Amygdala (tissue), 56 donors: Measurements from ENCODE around the gene RPS21.

Experiments used
- DNase-seq, 56 donors: peaks; one replicate each; lab custom pipeline; 2025; lab: John Stamatoyannopoulos, UW

RPS21 gene

DNA sequence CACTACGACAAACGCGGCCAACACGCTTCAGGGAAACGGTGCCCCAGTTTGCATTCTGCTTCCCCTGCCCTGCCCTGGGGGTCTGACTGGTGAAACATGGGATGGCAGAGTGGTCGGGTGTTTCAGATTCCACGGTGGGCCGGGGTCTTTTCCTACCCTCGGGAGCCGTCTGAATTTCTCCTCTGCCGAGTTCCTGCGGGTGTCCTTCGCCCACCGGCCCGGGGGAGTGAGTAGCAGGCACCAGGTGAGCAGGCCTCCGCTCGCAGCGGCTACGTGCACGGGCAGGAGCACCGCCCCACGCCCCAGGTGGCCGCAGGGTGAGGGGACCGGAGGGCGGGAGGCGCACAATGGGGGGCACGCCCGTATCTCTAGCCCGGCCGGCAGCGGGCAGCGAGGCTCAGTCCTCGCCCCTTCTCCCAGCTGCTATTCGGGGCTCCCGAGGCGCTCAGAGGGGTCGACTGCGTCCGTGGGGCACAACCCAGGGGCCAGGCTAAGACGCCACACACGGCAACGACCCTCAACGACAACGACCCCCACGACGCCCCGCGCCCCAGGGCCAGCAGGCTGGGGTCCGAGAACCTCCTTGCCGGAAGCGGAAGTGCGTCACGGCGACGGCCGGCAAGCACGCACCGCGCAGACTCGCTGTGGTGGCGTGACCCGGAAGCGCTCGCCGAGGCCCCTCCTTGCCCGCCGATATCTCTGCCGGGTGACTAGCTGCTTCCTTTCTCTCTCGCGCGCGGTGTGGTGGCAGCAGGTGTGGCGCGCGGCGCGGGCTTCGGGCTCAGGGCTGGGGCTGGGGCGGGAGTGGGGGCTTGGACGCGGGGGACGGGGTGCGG is at the start of gene RPS21:
Gene RPS21 (plus strand): TSS at position 721 of the 836 bp plus-strand sequence. CDS start 236 bp downstream, outside the sequence.
- peak; percentile 31 to 93 (median 83) for DNase-seq

DNA sequence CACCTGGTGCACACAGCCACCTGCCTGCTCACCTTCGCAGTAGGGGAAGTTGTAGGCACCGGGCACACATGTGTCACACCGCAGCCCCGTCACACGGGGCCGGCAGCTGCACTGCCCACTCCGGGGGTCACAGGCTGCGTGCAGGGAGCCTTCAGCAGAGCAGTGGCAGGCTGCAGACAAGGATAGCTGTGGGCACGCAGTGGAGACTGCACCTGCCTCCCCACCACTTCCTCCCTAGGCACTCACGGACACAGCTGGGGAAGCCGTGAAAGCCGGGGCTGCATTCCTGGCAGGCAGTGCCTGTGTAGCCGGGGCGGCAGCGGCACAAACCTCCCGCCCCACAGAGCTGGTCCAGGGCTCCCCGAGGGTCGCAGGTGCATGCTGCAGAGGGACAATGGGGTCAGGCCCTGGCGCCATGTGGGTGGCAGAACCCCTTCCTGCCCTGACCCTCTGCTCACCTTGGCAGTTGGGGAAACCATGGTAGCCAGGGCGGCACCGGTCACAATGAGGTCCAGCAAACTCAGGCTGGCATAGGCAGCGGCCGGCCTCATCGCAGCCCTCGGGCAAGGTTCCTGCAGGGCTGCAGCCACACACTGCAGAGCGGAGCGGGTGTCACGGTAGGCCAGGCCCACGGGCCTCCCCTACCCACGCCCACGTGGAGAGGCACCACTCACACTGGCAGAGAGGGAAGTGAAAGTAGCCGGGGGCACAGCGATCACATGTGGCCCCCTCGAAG is 49.2 kb upstream of the RPS21 start:
- no peak for DNase-seq

DNA sequence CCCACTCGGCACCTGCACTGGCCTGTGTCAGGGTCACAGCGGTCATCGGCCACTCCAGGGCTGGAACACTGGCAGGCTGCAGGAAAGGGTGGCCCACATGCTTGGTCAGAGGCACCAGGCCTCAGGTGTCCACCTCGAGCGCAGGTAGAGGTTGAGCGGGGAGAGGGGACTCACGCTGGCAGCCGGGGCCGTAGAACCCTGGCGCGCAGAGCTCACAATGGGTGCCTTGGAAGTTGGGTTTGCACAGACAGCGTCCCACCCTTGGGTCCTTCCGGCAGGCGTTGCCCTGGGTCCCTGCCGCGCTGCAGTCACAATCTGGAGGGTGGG is 48.6 kb upstream of the RPS21 start:
- DNase-seq: no peak

DNA sequence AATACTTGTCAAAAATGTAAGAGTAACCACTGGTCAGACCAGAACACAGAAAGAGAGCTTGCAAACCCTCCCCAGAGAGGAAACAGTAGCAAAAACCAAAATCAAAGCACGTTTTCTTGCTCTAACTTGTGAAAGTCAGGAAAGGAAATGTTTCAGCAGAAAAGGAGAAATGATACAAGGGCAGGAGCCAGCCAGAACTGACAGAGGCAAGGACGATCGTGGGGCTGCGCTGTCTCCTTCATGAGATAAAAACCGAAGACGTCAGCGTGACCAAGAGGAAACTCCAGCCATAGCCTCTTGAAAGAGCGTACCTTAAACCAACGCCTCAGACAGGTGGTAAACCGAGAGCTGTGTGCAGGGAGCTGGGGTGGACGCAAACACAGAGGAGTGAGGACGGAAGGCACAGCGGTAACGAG is 47.2 kb upstream of the RPS21 start:
- DNase-seq: no peak

DNA sequence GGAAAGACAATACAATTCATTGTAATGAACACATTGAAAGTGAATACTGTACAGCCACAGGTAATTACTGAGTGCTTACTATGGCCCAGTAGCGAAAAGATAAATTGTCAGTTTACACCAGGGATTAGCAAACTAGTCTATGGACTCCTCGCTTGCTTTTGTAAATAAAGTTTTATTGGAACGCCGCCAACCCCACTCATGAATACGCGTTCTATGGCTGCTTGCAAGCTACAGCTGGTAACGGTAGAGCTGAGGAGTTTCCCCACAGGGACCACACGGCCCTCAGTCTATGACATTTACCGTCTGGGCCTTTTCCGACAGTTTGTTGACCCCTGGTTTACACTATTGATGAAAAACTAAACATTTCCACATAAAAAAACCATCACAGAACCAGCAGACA is 44.0 kb upstream of the RPS21 start:
- DNase-seq: no peak

DNA sequence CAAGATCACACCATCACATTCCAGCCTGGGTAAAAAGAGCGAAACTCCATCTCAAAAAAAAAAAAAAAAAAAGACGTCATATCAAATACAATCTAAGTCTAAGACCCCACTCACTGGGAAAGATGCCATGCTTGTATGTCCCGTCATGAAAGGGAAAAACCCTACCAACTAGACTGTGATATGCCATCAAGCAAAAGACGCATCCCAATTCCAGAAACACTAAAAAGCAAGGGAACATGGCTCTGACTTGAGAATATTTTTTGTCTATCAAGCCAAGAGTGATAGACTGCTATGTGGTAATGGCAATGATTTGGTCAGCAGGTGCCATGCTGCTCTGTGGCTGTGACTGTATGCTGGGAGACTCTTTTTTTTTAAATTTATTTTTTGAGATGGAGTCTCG is 42.8 kb upstream of the RPS21 start:
- DNase-seq: no peak

DNA sequence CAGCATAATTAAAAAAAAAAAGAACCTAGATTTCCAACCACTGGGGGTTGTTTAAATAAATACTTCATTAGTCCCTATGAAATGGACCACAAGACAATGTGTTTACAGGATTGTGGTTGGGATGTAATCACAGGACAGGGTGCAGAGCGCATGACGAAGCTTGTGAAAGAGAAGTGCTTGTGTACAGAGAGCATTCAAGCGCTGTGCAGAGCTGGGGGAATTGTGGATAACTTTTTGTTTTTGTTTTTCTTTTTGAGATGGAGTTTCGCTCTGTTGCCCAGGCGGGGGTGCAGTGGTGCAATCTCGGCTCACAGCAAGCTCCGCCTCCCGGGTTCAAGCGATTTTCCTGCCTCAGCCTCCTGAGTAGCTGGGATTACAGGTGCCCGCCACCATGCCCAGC is 42.1 kb upstream of the RPS21 start:
- no peak for DNase-seq

DNA sequence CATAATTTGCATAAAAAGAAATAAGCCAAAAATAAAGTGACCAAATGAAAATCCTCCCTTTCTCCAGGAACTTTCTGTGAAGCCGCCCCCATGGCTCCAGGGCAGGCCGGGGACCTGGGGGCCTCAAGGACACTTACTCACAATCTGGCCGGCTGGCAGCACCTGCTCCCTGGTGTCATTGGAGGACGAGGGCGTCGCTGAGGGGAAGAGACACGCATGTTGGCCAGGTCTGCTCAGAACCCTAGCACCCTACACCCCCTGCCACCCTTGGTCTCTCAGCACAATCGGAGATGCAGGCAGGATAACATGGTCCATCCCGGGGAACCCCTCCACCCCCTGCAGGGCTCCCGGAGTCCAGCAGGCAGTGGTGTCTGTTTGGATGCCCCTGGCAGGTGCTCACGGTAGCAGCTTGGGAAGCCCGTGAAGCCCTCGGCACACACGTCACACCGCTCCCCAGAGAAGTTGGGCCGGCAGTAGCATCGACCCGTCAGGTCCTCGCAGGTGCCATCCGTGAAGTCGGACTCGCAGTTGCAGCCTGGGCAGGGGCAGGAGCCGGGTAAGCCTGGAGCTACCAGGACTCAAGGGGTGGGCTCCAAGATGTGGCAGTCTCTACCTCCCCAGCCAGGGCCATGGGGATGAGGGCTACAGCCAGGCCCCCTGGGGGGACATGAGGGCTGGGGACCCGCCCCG is 41.1 kb upstream of the RPS21 start:
- DNase-seq: no peak

DNA sequence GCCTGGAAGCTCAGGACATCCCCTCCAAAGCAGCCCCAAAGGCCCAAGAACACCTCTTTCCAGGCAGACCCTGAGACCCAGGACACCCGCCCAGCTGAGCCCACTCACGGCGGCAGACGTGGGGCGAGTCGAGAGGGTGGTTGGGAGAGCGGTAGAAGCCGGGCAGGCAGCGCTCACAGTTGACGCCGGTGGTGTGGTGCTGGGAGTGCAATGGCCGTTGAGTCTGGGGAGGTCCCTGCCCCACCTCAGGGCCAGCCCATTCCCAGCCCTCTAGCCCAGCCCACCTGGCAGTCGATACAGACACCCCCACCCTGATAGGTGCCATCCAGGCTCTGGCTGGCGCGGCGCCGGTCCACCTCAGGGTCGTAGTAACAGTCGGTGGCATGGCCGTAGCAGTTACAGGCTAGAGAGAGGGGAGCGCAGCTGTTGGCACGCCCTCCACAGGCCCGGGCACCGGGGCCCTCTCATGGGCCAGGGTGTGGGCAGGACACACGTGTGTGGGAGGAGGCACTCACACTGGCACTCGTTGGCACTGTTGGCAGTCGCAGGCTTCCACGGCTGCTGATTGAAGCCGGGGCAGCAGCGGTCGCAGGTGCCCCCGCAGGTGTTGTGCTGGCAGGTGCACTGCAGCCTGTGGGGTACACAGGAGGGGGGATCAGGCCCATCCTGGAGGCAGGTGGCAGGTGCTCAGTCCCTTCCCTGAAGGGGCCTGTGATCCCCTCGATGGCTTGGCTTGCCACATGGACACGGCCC is 40.3 kb upstream of the RPS21 start:
- no peak for DNase-seq

DNA sequence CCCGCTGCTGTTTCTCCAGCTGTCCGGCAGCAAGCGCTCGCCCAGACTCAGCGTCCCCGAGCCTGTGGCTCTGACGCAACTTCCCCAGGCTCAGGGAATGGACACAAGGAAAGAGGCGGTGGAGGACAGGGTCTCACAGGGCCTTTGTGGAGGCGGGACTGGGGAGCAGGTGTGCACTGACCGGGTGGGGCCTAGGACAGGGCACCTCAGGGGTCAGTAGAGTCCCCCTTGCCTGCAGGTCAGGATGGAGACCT is 39.8 kb upstream of the RPS21 start:
- no peak for DNase-seq

DNA sequence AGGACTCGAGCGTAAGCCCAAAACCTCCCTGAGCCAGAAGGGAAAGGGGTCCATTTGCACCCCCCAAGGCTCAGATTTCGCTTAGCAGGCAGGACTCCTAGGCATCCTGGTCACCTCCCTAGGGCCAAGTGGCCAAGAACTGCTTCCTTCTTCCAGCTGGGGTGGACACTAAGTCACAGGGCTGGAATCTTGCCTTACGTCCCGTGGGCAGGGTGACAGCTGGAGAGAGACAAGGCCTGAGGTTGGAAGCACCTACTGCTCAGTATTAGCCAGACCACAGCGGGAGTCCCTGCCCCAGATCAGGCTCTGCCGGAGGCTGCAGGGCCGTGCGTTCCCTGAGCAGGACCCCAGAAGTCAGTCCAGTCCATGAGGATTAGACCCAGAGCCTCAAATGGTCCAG is 39.5 kb upstream of the RPS21 start:
- DNase-seq: no peak

DNA sequence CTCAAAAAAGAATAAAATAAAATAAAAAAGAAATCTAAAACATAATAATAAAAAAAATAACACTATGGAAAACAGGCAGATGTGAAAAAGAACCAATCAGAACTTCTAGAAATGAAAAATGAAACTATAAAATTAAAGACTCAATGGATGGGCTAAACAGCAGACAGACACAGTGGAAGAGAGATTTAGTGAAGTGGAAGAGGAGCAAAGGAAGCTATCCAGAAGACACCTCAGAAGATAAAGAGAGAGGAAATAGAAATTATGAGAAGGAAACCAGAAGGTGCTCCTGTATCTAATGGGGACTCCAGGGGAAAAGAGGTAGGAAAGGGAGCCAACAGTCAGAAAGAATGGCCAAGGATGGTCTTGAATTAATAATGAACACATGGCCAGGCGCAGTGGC is 38.3 kb upstream of the RPS21 start:
- no peak for DNase-seq

DNA sequence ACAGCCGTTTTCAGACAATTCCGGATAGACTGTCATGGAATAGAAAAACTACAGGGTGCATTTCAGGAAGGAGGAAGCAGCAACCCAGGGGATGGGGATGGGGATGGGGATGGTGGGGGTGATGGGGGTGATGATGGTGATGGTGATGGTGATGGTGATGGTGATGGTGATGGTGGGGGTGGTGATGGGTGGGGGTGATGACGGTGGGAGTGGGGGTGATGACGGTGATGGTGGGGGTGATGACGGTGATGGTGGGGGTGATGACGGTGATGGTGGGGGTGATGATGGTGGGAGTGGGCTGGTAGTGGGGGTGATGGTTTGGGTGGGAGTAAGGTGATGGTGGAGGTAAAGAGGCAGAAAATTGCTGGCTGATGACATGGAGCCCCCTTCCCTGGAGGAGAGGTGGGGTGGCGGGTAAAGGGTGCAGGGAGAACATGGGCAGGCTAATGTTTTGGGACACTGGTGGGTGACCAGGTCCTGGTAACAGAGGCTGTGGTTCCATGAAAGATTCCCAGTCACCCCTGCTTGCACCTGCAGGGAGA is 37.3 kb upstream of the RPS21 start:
- no peak for DNase-seq

DNA sequence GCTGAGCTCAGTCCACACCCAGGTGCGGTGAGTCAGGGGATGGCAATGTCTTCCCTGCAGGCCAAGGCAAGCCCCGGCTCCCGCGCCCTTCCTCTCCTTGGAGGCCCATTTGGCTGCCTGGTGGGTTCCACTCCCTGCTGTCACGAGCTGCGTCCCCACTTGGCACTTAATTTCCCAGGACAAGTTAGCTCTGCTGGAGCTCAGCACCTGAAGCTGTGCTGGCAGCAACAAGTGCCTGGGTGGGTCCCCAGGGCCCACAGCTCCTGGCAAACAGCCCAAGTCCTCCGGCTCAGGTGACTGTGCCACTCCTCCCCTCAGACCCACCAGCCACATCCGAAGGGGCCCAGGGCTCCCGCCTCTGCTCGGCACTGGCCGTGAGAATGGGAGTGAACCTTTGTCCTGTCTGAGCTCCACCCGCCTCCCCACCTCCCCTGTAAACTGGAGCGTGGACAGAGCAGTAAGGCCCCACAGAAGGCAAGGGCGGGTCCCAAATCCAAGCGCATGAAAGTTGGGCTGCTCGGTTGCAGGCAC is 36.7 kb upstream of the RPS21 start:
- no peak for DNase-seq

DNA sequence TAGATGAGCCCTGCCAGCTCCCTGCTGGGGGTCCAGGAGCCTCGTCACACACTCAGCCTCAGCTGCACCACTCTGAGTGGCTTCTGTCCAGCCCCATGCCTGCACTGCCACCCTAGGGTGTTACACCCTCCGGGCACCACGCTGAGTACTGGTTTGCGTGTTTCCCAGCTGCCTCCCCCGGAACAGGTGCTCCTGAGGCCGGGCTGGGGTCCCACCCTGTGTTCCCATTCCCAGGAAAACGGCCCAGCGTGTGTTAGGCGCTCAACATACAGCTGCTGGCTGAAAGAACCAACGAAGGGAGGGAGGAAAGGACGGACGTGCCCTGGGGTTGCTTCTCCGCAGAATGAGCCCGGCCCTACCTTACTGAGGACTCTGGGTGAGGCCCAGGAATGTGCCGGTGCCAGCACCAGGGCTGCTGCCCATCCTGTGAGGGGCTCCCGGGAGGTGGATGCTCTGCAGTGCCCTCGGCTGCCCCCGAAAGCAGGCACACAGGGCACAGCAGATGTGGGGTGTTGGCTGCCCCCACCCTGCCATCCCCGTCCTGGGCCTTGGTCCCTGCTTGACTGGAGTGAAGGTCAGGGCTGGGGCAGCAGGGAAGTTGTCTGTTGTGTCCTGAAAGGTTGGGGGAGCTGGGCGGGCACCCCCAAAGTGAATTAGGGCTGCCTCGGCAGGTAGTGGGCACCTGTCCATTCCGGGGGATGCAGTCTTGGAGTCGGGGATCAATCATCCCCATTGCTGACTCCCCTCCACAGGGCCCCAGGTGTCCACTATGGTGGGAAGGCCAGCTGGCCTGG is 36.1 kb upstream of the RPS21 start:
- no peak for DNase-seq

DNA sequence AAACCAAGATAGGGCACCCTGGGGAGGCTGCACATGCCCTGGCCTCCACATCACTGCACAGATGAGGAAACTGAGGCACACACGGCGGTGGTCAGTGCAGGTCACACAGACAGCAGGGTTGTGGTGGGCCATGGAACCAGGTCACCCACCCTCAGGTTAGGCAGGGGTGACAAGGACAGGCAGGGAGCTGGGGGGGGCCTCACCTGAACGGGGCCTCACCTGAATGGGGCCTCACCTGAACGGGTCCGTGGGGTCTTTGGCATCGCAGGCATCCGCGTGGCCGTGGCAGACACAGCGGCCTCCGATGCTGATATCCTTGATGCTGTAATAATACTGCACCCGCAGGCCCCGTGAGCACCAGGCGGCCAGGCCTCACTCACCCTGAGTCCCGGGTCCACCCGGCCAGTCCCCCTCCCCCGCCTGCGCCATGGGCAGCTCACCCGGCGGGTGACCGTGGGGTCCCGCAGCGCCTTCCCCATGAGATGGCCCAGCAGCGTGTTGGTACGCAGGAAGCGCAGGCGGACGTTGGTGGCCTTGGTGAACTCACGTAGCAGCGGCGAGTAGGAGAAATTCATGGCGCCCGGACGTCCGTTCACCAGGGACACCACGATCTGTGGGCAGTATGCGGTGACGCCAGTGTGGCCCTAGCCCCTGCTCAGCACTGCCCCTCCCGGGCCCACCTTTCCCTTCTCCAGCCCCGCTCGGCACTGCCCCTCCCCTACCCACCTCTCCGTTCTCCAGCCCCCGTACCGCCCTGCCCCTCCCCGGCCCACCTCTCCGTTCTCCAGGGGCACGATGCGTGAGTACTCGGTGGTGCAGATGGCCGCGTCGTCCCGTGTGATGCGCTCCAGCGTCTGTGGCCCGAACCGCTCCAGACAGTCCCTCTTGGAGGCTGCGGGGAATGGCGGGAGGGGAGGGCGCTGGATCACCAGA is 35.2 kb upstream of the RPS21 start:
- no peak for DNase-seq

DNA sequence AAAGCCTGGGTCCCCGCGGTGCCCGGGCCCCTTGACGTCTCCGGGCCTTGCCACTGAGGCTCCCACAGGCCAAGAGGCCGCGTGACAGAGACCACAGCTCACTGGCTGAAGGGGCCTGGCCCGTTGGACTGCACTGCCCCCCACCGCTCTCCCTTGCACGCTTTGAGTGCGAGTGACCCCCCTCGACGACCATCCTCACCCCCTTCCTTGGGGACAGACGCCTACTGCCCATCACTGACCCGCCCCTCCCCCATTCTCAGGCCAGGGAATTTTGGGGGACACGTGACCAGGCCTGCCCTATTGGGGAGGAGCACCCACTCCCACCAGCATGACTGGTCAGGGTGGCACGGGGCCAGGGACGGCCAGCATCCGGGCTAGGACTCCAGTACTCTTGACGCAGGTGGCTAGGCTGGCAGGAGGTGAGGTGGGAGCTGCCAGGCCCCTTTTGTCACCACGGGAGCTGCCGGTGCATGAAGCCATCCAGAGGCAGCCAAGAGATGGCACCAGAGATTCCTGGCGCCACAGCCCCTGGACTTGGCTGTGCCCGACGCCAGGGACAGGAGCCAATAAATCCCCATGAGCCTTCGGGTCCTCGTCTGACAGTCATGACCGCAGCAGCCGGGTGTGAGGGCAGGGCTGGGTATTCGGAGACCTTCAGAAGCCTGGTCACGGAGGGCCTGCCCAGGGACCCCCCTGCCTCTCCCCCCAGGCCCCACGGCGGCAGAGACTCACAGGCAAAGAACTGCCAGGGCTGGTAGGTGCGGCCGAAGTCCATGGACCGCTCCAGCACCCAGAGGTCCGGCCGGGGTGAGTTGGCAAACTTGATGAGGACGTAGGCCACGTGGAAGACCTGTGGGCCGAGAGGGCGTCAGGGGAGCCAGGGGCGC is 34.3 kb upstream of the RPS21 start:
- DNase-seq: peak in 50 of 56 donors; percentile 18 to 89 (median 66)
